Measurements from ENCODE around the gene RHOA. TPM values are rescaled to one million over a fixed set of nuclear protein-coding genes. Genes with fewer than 3 reads are reported as not detected.

RHOA gene
- total RNA-seq, 4 donors from 2014 or later = 532 to 825 (median 698) TPM

GRCh38 chr3:49389297-49389696, 22.5 kb downstream of the RHOA start:
- DNase-seq (ENCODE audit: low spot score in 2 of 2) = no peak
- H3K36me3 ChIP-seq = peaks cover 0 to 8% (median 0%) of the 10 kb centered on the region in 3 donors
- WGBS, 2 donors = 95 to 96% methylated on average over 6 of the region's 6 CpGs
- H3K4me1 ChIP-seq = peaks cover 0 to 71% (median 13%) of the 10 kb centered on the region in 4 donors
- no peak overlapping the region for H3K4me3 ChIP-seq
- H3K27ac ChIP-seq = no peak overlapping the region
- H3K27me3 ChIP-seq = no peaks in the 10 kb centered on the region
- TF ChIP-seq EP300 (IDR thresholded peaks at IDR 0.05) (no peak), POLR2A (IDR thresholded peaks at IDR 0.05) (no peak)
- H3K9me3 ChIP-seq = no peaks in the 10 kb centered on the region

GRCh38 chr3:49388289-49388820, 23.4 kb downstream of the RHOA start:
- Histone ChIP-seq H3K36me3 (peaks cover 0 to 5% (median 0%) of the 10 kb centered on the region in 3 donors), H3K27me3 (no peaks in the 10 kb centered on the region), H3K4me1 (peaks cover 0 to 74% (median 17%) of the 10 kb centered on the region in 4 donors), H3K4me3 (no peak overlapping the region), H3K9me3 (no peaks in the 10 kb centered on the region), H3K27ac (no peak overlapping the region)
- no peak for TF ChIP-seq CTCF (IDR thresholded peaks at IDR 0.05)
- no peak for TF ChIP-seq EP300 (IDR thresholded peaks at IDR 0.05)
- no peak for TF ChIP-seq POLR2A (IDR thresholded peaks at IDR 0.05)
- 94 to 100% methylated on average over 1 of the region's 1 CpG for WGBS, 2 donors
- DNase-seq (ENCODE audit: low spot score in 2 of 2) = no peak

- peaks cover 0 to 73% (median 18%) of the 10 kb centered on the region in 4 donors for H3K4me1 ChIP-seq
- no peak overlapping the region for H3K27ac ChIP-seq
- H3K27me3 ChIP-seq = no peaks in the 10 kb centered on the region
- 84 to 90% methylated on average over 2 of the region's 2 CpGs for WGBS, 2 donors
- peaks cover 0 to 5% (median 0%) of the 10 kb centered on the region in 3 donors for H3K36me3 ChIP-seq
- H3K9me3 ChIP-seq = no peaks in the 10 kb centered on the region
- no peak for TF ChIP-seq EP300 (IDR thresholded peaks at IDR 0.05)
- TF ChIP-seq CTCF (IDR thresholded peaks at IDR 0.05) = no peak
- TF ChIP-seq POLR2A (IDR thresholded peaks at IDR 0.05) = no peak
- DNase-seq (ENCODE audit: low spot score in 2 of 2) = no peak
- no peak overlapping the region for H3K4me3 ChIP-seq
Measured at GRCh38 chr3:49387721-49388120, 24.1 kb downstream of the RHOA start.

- Histone ChIP-seq H3K27me3 (no peaks in the 10 kb centered on the region), H3K27ac (peak overlapping the region in 1 of 4 donors; percentile 53), H3K4me3 (no peak overlapping the region), H3K36me3 (peaks cover 0 to 5% (median 0%) of the 10 kb centered on the region in 3 donors), H3K9me3 (no peaks in the 10 kb centered on the region), H3K4me1 (peaks cover 0 to 71% (median 16%) of the 10 kb centered on the region in 4 donors)
- DNase-seq (ENCODE audit: low spot score in 2 of 2) = no peak
- WGBS, 2 donors = 69 to 70% methylated on average over 11 of the region's 11 CpGs
- no peak for TF ChIP-seq POLR2A (IDR thresholded peaks at IDR 0.05)
Measured at GRCh38 chr3:49386056-49386756, 25.6 kb downstream of the RHOA start.

GRCh38 chr3:49385617-49386016, 26.2 kb downstream of the RHOA start:
- peak overlapping the region in 1 of 4 donors; percentile 32 for H3K27ac ChIP-seq
- WGBS, 2 donors = 88 to 90% methylated on average over 1 of the region's 1 CpG
- TF ChIP-seq EP300 (IDR thresholded peaks at IDR 0.05) (no peak), CTCF (IDR thresholded peaks at IDR 0.05) (no peak), POLR2A (IDR thresholded peaks at IDR 0.05) (no peak)
- H3K9me3 ChIP-seq = no peaks in the 10 kb centered on the region
- H3K4me1 ChIP-seq = peaks cover 0 to 68% (median 16%) of the 10 kb centered on the region in 4 donors
- H3K36me3 ChIP-seq = peaks cover 0 to 5% (median 0%) of the 10 kb centered on the region in 3 donors
- no peak for DNase-seq (ENCODE audit: low spot score in 2 of 2)
- no peaks in the 10 kb centered on the region for H3K27me3 ChIP-seq
- no peak overlapping the region for H3K4me3 ChIP-seq

GRCh38 chr3:49383387-49383786, 28.4 kb downstream of the RHOA start:
- TF ChIP-seq EP300 (IDR thresholded peaks at IDR 0.05) (no peak), POLR2A (IDR thresholded peaks at IDR 0.05) (no peak), CTCF (IDR thresholded peaks at IDR 0.05) (no peak)
- 48 to 63% methylated on average over 5 of the region's 5 CpGs for WGBS, 2 donors
- Histone ChIP-seq H3K36me3 (peaks cover 0 to 2% (median 0%) of the 10 kb centered on the region in 3 donors), H3K4me1 (peaks cover 0 to 69% (median 21%) of the 10 kb centered on the region in 4 donors), H3K27me3 (no peaks in the 10 kb centered on the region), H3K4me3 (no peak overlapping the region), H3K27ac (no peak overlapping the region), H3K9me3 (no peaks in the 10 kb centered on the region)
- DNase-seq (ENCODE audit: low spot score in 2 of 2) = no peak

Measured in tibial nerve (tissue), 4 donors.